Peyer's patch (tissue), 4 donors: ENCODE results near the gene CHRNA5. TPM values are rescaled to one million over a fixed set of nuclear protein-coding genes. Genes with fewer than 3 reads are reported as not detected.
"Not testable (repeated sequence)": the region's sequence is repeated elsewhere in the genome, so short reads cannot be mapped to it uniquely, and the experiment has no call there.

Source experiments
- DNase-seq, 3 donors: peaks; one replicate each; pipeline ENCODE4 v3.0.0-alpha.2; 2017 to 2019
- H3K27ac ChIP-seq, 4 donors: fragments of 200-600 bp; sonication (generic); one replicate each; pipeline ENCODE4 v1.5.1; 2016 to 2019
- H3K27me3 ChIP-seq, 2 donors: fragments of 200-600 bp; sonication (generic); one replicate each; pipeline ENCODE4 v1.5.1; 2019
- H3K36me3 ChIP-seq, 3 donors: fragments of 200-600 bp; sonication (generic); one replicate each; pipeline ENCODE4 v1.5.1; 2016 to 2019
- H3K4me1 ChIP-seq, 4 donors: fragments of 200-600 bp; sonication (generic); one replicate each; pipeline ENCODE4 v1.5.1; 2016 to 2019
- H3K4me3 ChIP-seq, 4 donors: fragments of 200-600 bp; sonication (generic); 1 replicate in 3 of 4; 2 replicates in 1 of 4; pipeline ENCODE4 v1.5.1; 2016 to 2019; ENCODE audit warnings: mild to moderate bottlenecking in 1 of 4
- H3K9me3 ChIP-seq, 4 donors: fragments of 200-600 bp; sonication (generic); one replicate each; pipeline ENCODE4 v1.5.1; 2016 to 2019; ENCODE audit warnings: mild to moderate bottlenecking in 1 of 4
- CTCF ChIP-seq, 6 experiments: fragments of 450-650 bp in 4 of 6; fragments of 200-600 bp in 2 of 6; sonication (generic) in 1 of 6; IDR thresholded peaks; one replicate each; pipeline ENCODE4 v1.5.1; 2017 to 2019; ENCODE audit warnings: antibody characterized with exemption in 6 of 6, mild to moderate bottlenecking in 3 of 6, moderate library complexity in 1 of 6
- POLR2A ChIP-seq, 2 donors: fragments of 450-650 bp; IDR thresholded peaks; one replicate each; pipeline ENCODE4 v1.5.1; 2017; ENCODE audit warnings: antibody characterized with exemption in 2 of 2, mild to moderate bottlenecking in 2 of 2, moderate library complexity in 2 of 2
- total RNA-seq, 4 donors: library from RNA; depleted of rRNA; stranded (reverse); fragments of >200 nt; gene quantifications; one replicate each; pipeline ENCODE4 v1.1.0, GENCODE V29; 2016

The CHRNA5 gene
- total RNA-seq, 4 donors from 2014 or later: 0.38 to 1.7 (median 0.87) TPM

DNA sequence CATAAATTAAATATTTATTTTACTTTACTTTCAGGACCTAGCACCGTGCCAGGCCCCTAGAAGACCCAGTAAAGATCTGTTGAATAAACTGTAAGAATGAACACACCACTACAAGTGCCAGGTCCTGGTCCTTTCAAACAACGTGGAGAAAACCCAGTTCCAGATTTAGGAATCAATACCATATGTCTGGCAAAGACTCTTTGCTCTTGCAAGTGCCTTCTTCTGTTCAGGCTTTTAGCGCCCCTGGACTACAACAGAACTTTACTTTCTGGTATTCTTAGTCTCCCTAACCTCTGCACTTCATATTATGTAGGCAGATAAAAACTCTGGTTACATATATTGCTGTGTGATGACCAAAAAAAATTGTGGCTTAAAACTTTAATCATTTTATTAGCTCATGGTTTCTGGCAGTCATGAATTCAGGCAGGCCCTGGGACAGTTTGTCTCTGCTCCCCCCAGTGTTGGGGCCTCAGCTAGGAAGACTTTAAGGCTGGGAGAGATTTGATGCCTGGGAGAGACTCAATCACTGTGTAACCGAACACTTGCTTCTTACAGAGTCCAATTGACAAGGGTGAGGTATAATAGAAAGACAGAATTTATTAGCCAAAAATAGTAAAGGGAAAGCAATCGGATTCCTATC is 27.9 kb upstream of the CHRNA5 start:
- H3K27me3 ChIP-seq: no peaks in the 10 kb centered on the region
- H3K4me1 ChIP-seq: peaks cover 0 to 13% (median 3%) of the 10 kb centered on the region in 4 donors
- H3K27ac ChIP-seq: no peak overlapping the region
- DNase-seq: no peak
- H3K4me3 ChIP-seq: no peak overlapping the region
- H3K36me3 ChIP-seq: peaks cover 0 to under 1% (median 0%) of the 10 kb centered on the region in 3 donors
- no peak for TF ChIP-seq POLR2A (IDR thresholded peaks at IDR 0.05)
- TF ChIP-seq CTCF (IDR thresholded peaks at IDR 0.05): no peak
- H3K9me3 ChIP-seq: no peaks in the 10 kb centered on the region

DNA sequence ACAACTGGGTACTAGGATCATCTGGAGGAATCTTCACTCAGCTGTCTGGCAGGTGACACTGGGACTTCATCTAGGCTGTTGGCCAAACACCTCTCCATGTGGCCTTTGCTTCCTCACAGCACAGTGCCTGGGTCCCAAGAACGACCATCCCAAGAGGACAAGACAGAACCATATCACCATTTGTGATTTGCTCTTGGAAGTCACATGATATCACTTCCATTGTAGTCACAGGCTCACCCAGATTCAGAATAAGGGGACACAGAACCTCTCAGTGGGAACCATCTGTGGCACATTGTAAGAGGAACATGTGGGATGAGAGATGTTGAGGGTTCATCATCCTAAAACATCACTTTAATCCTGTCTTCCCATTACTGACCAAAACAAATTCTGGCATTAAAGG is 27.0 kb upstream of the CHRNA5 start:
- no peak for TF ChIP-seq POLR2A (IDR thresholded peaks at IDR 0.05)
- no peak for TF ChIP-seq CTCF (IDR thresholded peaks at IDR 0.05)
- DNase-seq: no peak
- Histone ChIP-seq H3K4me3 (no peak overlapping the region), H3K4me1 (peaks cover 0 to 15% (median 3%) of the 10 kb centered on the region in 4 donors), H3K27ac (no peak overlapping the region), H3K27me3 (no peaks in the 10 kb centered on the region), H3K9me3 (no peaks in the 10 kb centered on the region), H3K36me3 (peaks cover 0 to 9% (median 0%) of the 10 kb centered on the region in 3 donors)

DNA sequence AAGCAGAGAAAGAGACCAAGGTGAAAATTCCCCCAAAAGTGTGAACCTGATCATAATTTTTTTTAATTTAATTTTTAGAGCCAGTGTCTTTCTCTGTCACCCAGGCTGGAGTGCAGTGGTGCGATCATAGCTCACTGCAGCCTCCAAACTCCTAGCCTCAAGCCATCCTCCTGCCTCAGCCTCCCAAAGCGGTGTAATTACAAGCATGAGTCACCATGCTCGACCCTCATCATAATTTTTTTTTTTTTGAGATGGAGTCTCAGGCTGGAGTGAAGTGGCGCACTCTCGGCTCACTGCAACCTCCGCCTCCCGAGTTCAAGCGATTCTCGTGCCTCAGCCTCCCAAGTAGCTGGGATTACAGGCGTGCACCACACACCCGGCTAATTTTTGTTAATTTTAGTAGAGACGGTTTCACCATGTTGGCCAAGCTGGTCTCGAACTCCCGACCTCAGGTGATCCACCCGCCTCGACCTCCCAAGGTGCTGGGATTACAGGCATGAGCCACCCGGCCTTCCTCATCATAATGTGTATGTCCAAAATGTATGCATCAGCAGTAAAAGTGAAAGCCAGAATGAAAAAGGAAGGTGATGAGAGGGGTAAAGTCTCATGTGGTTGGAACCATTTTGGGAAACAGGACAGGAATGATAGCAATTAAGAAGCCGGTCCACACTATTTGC is 25.7 kb upstream of the CHRNA5 start:
- Histone ChIP-seq H3K4me1 (peaks cover 0 to 15% (median 3%) of the 10 kb centered on the region in 4 donors), H3K4me3 (peak overlapping the region; percentile 65 to 88 (median 83)), H3K27ac (peak overlapping the region; percentile 89 to 95 (median 94)), H3K36me3 (peaks cover 0 to 22% (median 0%) of the 10 kb centered on the region in 3 donors)
- DNase-seq, H3K9me3 ChIP-seq, H3K27me3 ChIP-seq: not testable (repeated sequence)

DNA sequence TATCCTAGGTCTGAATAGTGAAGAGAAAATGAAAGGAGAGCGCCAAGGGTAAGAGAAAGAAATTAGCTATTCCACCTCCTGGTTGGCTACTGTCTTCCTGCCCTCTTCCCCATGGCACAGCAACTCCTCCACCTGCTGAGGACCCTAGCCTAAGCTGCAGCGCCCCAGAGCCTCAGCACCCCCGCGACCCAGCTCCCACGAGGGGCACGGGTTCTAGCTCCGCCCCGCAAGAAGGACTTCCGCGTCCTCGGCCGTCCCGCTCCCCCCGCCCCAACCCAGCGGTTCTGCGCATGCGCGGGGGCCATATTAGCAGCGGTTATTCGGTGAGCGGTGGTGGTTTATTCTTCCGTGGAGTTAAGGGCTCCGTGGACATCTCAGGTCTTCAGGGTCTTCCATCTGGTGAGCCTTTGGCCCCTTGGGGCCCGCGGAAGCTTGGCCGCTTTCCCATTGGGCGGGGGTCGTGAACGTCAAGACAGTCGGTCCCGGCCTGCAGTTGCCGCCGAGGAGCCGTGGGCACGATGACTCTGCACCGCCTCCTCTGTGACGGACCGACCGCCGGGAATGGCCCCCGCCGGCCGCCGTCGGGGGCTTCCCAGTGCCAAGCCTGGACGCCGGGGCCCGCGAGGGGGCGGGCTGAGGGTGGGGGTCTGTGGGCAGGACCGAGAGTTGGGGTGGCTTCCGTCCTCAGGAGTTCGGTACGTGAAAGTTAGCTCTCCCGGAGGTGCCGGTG is 25.0 kb upstream of the CHRNA5 start, which contains the start of gene PSMA4:
Gene PSMA4, plus strand, starts transcription at position 304 of the 730 bp plus-strand sequence. CDS start 1,484 bp downstream, outside the sequence.
- Histone ChIP-seq H3K27ac (peak within 1 kb of the TSS; percentile 89 to 95 (median 94)), H3K36me3 (peaks cover 0 to 29% (median 0%) of the 10 kb centered on the region in 3 donors), H3K9me3 (no peaks in the 10 kb centered on the region), H3K27me3 (no peaks in the 10 kb centered on the region), H3K4me1 (peaks cover 0 to 15% (median 3%) of the 10 kb centered on the region in 4 donors), H3K4me3 (peak within 1 kb of the TSS; percentile 65 to 88 (median 83))
- peak in 2 of 6 experiments; percentile 5 to 7 for TF ChIP-seq CTCF (IDR thresholded peaks at IDR 0.05)
- peak; percentile 68 to 83 for TF ChIP-seq POLR2A (IDR thresholded peaks at IDR 0.05)
- DNase-seq: peak; percentile 91 to 97 (median 95)

DNA sequence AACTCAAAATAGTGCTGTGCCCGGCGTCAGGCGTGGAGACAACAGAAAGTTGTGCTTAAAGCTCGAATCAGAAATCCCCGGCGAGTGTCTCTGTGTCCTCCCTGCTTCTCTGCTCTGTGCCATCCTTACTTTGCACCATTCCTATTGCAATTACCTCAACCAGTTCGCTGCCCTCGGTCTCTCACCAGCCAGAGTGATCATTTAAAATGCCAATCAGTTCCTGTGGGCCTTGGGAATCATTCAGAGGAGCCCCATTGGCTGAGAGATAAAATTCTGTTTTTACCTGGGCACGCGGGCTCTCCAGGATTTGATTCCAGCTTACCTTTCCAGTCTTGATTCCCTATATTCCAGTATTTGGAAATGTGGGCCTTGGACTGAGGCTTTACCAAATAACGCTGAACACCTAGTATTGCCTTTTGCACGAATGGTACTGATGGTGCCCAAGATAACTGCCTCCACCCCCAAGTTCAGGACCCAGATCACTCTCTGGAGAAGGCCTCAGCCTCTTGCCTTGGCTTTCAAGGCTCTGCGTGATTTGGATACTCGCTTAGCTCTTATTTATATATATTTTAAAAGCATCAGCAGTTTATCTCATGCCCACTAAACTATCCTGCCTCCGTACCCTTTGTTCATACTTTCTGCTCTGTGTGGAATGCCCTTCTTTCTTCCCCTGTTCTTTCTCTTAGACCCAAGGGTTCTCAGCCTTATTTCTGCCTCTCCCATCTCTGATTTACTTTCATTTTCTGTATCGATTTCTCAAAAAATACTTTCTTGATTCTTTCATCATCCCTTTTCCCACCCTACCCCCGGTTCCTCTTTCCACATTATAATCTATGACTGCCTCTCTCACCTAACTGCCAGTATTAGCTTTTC is 24.2 kb upstream of the CHRNA5 start:
- H3K4me1 ChIP-seq: peaks cover 0 to 15% (median 3%) of the 10 kb centered on the region in 4 donors
- DNase-seq: no peak
- H3K9me3 ChIP-seq: no peaks in the 10 kb centered on the region

More for the DNA sequence above, 24.2 kb upstream of the CHRNA5 start:
- Histone ChIP-seq H3K27me3 (no peaks in the 10 kb centered on the region), H3K27ac (peak overlapping the region; percentile 89 to 95 (median 94)), H3K36me3 (peaks cover 0 to 37% (median 0%) of the 10 kb centered on the region in 3 donors), H3K4me3 (peak overlapping the region; percentile 65 to 88 (median 83))
- no peak for TF ChIP-seq POLR2A (IDR thresholded peaks at IDR 0.05)
- TF ChIP-seq CTCF (IDR thresholded peaks at IDR 0.05): no peak
